Activated CD4-positive, alpha-beta T cell treated with anti-CD3 and anti-CD28 coated beads, Interleukin-2, amount 50 U/mL, for 16 hours (primary cell): ENCODE measurements around the gene FGF8.
A peak's percentile ranks its signal among the peaks of the same experiment; 100 is the strongest.

Experiments
- DNase-seq: peaks from one replicate; pipeline ENCODE4 v3.0.0-alpha.2; 2020

Gene FGF8

DNA sequence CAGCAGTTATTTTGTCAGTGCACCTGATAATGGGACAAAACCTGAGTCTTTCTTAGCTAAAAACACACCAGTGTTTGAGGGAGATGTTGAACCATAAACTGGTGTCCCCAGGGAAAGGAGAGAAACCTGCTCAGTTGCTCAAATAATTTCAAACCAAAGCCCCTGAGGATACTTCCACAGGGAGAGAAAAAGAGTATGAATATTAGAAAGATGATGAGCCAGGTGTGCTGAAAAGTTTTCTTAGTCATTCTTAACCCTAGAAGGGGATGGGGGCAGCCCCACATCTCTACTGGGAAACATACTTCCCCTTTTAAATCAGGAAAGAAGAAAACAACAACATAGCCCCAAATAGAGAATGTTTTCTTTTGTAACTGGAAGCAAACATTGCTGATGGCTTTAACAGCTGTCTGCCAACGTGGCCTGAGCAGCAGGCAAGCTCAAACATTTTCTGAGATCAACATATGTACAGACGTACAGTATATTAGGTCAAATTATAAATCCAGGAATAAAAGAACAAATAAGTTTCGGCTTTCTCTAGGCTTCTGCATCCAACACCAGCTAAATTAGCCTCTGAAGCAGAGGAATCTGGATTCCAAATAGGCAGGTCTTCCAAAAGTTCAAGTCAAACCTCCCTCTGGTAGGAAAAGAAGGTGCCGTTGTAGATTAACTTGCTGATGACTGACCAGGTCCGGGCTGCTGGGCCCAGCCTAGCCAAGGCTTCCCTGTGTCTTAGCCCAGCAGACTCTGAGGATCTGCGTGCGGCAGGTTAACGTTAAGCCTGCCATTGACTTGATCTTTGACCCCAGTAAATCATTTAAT, 50.4 kb downstream of the FGF8 start:
- no peak for DNase-seq

- peak; percentile 49 for DNase-seq
Measured at GRCh38 chr10:101724446-101724845, 51.5 kb downstream of the FGF8 start.

- no peak for DNase-seq
Measured at GRCh38 chr10:101723176-101723575, 52.7 kb downstream of the FGF8 start.

DNA sequence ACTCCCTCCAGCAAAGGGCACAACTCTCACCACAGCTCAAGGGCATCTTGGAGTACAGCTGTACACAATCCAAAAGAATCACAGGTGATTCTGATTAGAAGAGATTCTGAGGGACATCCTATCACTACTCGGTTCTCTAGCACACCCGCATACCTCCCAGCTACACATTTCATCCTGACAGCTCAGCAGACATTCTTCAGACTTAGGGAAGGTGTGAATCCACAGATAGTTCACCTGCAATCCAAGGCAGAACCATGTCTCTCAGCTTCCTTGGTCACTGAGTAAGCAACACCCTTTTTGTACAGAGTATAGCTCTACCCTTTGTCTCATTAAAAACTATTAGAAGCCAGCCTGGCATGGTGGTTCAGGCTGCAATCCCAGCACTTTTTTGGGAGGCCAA, 54.1 kb downstream of the FGF8 start:
- no peak for DNase-seq

- DNase-seq = no peak
Measured at GRCh38 chr10:101720606-101721230, 55.2 kb downstream of the FGF8 start.
